ENCODE results near the gene POU2F1.

The POU2F1 gene

GRCh38 chr1:167371030-167371429 is 150.3 kb downstream of the POU2F1 start:
- no peak for TF ChIP-seq CTCF (IDR thresholded peaks at IDR 0.05; ENCODE audit: low read depth, low read length)
- H3K4me3 ChIP-seq (ENCODE audit: low read depth, low read length): no peak overlapping the region
- no peak for DNase-seq (ENCODE audit: low read depth, low spot score)
- in situ Hi-C loops (cut with HindIII; ENCODE audit: low sequenced_read_pairs): no loop called here

- H3K4me3 ChIP-seq (ENCODE audit: low read depth, low read length): no peak overlapping the region
- in situ Hi-C loops (cut with HindIII; ENCODE audit: low sequenced_read_pairs): no loop called here
- DNase-seq (ENCODE audit: low read depth, low spot score): no peak
- no peak for TF ChIP-seq CTCF (IDR thresholded peaks at IDR 0.05; ENCODE audit: low read depth, low read length)
Observed at GRCh38 chr1:167373398-167373797, 152.7 kb downstream of the POU2F1 start.

GRCh38 chr1:167373986-167374385 is 153.3 kb downstream of the POU2F1 start:
- H3K4me3 ChIP-seq (ENCODE audit: low read depth, low read length): no peak overlapping the region
- in situ Hi-C loops (cut with HindIII; ENCODE audit: low sequenced_read_pairs): no loop called here
- TF ChIP-seq CTCF (IDR thresholded peaks at IDR 0.05; ENCODE audit: low read depth, low read length): no peak
- no peak for DNase-seq (ENCODE audit: low read depth, low spot score)

GRCh38 chr1:167375949-167376348 is 155.3 kb downstream of the POU2F1 start:
- no peak for DNase-seq (ENCODE audit: low read depth, low spot score)
- in situ Hi-C loops (cut with HindIII; ENCODE audit: low sequenced_read_pairs): no loop called here
- TF ChIP-seq CTCF (IDR thresholded peaks at IDR 0.05; ENCODE audit: low read depth, low read length): no peak

GRCh38 chr1:167387251-167387910 is 166.7 kb downstream of the POU2F1 start:
- DNase-seq (ENCODE audit: low read depth, low spot score): no peak
- in situ Hi-C loops (cut with HindIII; ENCODE audit: low sequenced_read_pairs): no loop called here
- no peak for TF ChIP-seq CTCF (IDR thresholded peaks at IDR 0.05; ENCODE audit: low read depth, low read length)
- H3K4me3 ChIP-seq (ENCODE audit: low read depth, low read length): no peak overlapping the region

More at GRCh38 chr1:167375949-167376348, 155.3 kb downstream of the POU2F1 start:
- no peak overlapping the region for H3K4me3 ChIP-seq (ENCODE audit: low read depth, low read length)

- DNase-seq (ENCODE audit: low read depth, low spot score): no peak
- in situ Hi-C loops (cut with HindIII; ENCODE audit: low sequenced_read_pairs): no loop called here
- H3K4me3 ChIP-seq (ENCODE audit: low read depth, low read length): no peak overlapping the region
- TF ChIP-seq CTCF (IDR thresholded peaks at IDR 0.05; ENCODE audit: low read depth, low read length): no peak
Observed at GRCh38 chr1:167388976-167389375, 168.3 kb downstream of the POU2F1 start.

Data from astrocyte of the spinal cord (primary cell).